NCI-H187 treated with DMSO at 0.1 percent for 48 hours (cell line): ENCODE results near the gene GLIPR1.
"Not testable (repeated sequence)": the region's sequence is repeated elsewhere in the genome, so short reads cannot be mapped to it uniquely, and the experiment has no call there.

Experiments
- DNase-seq: peaks from one replicate; lab custom pipeline; 2025; lab: John Stamatoyannopoulos, UW

The GLIPR1 gene

GRCh38 chr12:75521224-75521623 lies 40.7 kb downstream of the GLIPR1 start:
- not testable (repeated sequence) for DNase-seq

- not testable (repeated sequence) for DNase-seq
Observed at GRCh38 chr12:75522124-75522523, 41.6 kb downstream of the GLIPR1 start.

- no peak for DNase-seq
Observed at GRCh38 chr12:75525263-75525662, 44.7 kb downstream of the GLIPR1 start.

- peak; percentile 18 for DNase-seq
Observed at GRCh38 chr12:75526655-75527511, 46.3 kb downstream of the GLIPR1 start.

- DNase-seq = no peak
Observed at GRCh38 chr12:75528272-75528671, 47.7 kb downstream of the GLIPR1 start.

GRCh38 chr12:75528692-75529091 lies 48.1 kb downstream of the GLIPR1 start:
- no peak for DNase-seq

- no peak for DNase-seq
Observed at GRCh38 chr12:75529316-75529715, 48.8 kb downstream of the GLIPR1 start.

GRCh38 chr12:75529826-75530225 lies 49.3 kb downstream of the GLIPR1 start:
- DNase-seq = no peak

GRCh38 chr12:75533239-75533638 lies 52.7 kb downstream of the GLIPR1 start:
- DNase-seq = no peak

- no peak for DNase-seq
Observed at GRCh38 chr12:75539889-75540288, 59.3 kb downstream of the GLIPR1 start.

- no peak for DNase-seq
Observed at GRCh38 chr12:75542942-75543341, 62.4 kb downstream of the GLIPR1 start.

- DNase-seq = no peak
Observed at GRCh38 chr12:75543529-75543928, 63.0 kb downstream of the GLIPR1 start.

- no peak for DNase-seq
Observed at GRCh38 chr12:75545636-75546035, 65.1 kb downstream of the GLIPR1 start.

GRCh38 chr12:75548879-75549278 lies 68.3 kb downstream of the GLIPR1 start:
- no peak for DNase-seq

GRCh38 chr12:75549989-75550388 lies 69.4 kb downstream of the GLIPR1 start:
- no peak for DNase-seq

- no peak for DNase-seq
Observed at GRCh38 chr12:75550401-75551240, 70.1 kb downstream of the GLIPR1 start.

GRCh38 chr12:75551477-75551876 lies 70.9 kb downstream of the GLIPR1 start:
- no peak for DNase-seq

- DNase-seq = no peak
Observed at GRCh38 chr12:75553398-75553797, 72.8 kb downstream of the GLIPR1 start.
